Stimulated activated CD8-positive, alpha-beta memory T cell treated with anti-CD3 and anti-CD28 coated beads, Interleukin-15, amount 100 ng/mL, for 48 hours (primary cell): ENCODE data around the gene LRCOL1.
A peak's percentile ranks its signal among the peaks of the same experiment; 100 is the strongest.

ENCODE experiments used
- DNase-seq, 2 donors: peaks; one replicate each; pipeline ENCODE4 v3.0.0-alpha.2; 2020; ENCODE audit warnings: low read depth in 2 of 2

The LRCOL1 gene

DNA sequence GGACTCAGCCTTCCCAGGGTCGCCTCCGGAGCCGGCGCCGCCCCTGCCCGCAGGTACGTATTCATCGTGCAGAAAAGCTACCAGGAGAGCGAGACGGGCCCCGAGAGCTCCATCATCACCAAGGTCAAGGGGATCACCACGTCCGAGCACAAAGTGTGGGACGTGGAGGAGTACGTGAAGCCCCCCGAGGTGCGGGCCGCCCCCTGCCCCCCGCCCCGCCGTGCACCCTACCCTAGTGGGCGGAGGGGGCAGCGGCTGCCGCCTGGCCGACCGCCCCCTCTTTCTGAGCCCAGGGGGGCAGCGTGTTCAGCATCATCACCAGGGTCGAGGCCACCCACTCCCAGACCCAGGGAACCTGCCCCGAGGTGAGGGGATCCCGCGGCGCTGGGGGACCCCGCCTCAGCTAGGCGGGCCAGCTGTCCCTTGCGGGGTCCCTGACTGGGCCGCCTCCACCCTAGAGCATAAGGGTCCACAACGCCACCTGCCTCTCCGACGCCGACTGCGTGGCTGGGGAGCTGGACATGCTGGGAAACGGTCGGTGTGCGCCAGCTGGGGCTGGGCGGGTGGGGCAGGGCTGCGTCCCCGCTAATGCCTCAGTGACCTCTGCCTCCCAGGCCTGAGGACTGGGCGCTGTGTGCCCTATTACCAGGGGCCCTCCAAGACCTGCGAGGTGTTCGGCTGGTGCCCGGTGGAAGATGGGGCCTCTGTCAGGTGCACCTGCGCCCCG, 9.2 kb upstream of the LRCOL1 start:
- no peak for DNase-seq

DNA sequence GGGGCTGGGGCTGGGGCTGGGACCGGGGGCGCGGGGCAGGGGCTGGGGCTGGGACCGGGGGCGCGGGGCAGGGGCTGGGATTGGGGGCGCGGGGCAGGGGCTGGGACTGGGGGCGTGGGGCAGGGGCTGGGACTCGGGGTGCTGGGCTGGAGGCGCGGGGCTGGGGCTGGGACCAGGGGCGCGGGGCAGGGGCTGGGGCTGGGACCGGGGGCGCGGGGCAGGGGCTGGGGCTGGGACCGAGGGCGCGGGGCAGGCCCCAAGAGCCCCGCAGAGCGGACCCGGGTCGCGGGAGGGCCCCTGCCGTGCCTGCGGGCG, 8.6 kb upstream of the LRCOL1 start:
- no peak for DNase-seq

DNA sequence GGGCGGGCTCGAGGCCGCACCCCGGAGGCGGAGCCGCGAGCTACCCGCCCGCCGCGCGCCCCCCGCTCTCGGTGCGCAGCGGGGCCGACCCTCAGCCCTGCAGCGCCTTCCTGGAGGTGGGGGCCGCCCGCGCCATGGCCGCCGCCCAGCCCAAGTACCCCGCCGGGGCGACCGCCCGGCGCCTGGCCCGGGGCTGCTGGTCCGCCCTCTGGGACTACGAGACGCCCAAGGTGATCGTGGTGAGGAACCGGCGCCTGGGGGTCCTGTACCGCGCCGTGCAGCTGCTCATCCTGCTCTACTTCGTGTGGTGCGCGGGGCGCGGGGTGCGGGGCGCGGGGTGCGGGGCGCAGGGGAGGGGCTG, 8.3 kb upstream of the LRCOL1 start, which contains the start of gene P2RX2:
P2RX2 (plus strand) TSS at position 94 of the 361 bp plus-strand sequence; CDS start at position 135, 41 bp downstream.
- no peak for DNase-seq

DNA sequence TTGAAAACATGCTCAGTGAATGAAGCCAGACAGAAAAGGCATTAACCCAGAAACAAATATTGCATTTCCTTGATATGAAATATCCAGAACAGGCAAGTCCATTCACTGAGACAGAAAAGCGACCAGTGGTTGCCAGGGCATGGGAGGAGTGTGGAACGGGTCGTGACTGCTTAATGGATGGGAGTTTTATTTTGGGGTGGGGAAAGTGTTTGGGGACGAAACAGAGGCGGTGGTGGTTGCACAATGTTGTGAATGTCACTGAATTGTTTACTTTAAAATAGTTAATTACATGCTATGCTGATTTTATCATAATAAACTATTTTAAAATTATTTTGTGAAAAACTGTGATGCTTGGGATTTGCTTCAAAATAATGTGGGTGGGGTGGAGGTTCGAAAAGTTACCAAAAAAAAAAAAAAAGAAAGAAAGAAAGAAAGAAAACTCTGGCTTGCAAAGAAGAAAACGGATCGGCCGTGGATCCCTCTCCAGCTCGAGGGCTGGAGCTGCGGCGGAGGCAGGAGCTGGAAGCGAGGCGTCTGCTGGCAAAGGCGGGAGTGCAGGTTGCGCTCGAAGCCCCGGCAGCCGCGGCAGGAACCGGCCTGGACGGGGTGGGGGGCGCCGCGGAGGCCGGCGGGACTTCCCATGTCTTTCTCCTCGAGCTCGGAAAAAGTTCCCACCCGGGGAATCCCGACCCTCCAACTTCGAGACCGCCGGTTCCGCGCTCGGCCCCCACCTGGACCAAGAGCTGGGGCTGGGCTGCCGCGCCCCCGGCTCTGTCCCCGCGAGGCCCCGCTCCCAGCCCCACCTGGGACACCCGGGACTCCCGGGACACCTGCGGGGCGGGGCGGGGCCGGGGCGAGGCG, 7.7 kb upstream of the LRCOL1 start:
- no peak for DNase-seq

DNA sequence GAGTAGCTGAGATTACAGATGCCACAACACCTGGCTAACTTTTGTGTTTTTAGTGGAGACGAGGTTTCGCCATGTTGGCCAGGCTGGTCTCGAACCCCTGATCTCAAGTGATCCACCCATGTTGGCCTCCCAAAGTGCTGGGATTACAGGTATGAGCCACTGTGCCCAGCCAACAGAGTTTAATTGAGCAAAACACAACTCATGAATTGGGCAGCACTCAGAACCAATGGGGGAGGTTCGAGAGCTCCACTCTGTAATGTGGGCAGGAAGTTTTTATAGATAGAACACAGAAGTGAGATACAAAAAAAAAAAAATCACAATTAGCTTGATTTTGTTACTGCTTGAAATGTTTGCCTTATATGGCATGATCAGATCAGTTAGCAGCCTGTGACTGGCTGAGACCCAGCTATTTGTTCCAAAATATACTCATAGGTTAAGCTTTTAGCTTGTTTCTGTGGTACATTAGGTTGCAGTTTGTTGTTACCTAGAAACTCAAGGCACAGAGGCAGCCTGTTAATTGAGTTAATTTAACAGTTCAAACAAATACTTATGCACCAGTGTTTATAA, 6.8 kb upstream of the LRCOL1 start:
- DNase-seq = no peak

DNA sequence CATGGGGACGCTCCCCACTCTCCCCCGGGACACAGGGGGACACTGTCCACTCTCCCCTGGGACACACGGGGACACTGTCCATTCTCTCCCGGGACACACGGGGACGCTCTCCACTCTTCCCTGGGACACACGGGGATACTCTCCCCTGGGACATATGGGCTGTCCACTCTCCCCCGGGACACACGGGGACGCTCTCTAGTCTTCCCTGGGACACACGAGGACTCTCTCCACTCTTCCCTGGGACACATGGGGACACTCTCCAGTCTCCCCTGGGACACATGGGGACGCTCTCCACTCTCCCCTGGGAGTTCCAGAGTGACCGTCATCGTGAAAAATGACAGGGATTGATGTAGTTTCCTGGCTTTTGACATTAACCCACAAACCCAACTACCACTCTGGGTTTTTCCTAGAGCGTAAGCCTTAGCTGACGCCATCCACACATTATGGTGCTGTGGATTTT, 5.2 kb upstream of the LRCOL1 start:
- no peak for DNase-seq

DNA sequence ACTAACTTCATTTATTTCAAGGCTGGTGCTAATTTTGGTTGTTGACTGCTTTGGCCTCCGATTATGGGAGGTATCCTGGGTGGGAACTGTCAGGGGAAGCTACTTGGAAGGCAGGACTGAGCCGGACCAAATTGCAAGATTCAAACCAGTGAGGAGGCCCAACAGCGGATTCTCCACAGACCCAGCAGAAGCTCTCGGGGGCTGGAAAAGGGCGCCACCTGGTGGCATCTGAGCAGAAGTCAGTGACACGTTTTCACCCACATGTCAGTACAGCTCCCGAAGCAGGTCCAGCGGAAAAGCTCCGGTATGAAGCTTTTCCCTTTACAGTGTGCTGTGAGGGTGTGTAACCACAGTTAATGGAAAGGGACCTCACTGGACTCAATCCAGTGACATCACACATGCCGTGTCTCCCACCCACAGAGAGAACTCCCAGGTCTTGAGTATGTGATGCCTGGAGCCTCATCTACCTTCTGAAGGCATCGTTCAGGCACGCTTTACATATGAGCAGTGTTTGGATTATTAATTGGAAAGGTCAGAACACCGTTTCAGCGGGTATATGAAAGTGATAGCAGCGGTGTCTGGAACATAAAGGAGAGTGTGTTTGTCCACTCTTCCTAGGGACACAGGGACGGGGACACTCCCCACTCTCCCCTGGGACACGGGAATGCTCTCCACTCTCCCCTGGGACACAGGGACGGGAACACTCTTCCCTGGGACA, 4.6 kb upstream of the LRCOL1 start:
- peak; percentile 61 to 62 for DNase-seq

DNA sequence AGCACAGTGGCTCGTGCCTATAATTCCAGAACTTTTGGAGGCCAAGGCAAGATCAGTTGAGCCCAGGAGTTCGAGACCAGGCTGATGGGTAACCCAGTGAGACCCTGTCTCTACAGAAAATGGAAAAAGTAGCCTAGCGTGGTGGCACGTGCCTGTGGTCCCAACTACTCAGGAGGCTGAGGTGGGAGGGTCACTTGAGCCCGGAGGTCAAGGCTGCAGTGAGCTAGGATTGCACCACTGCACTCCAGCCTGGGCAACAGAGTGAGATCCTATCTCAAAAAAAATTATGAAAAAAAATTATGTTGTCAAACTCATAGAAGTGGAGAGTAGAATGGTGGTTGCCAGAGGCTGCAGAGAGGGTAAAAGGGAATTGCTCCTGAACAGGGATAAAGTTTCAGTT, 3.6 kb upstream of the LRCOL1 start:
- no peak for DNase-seq

DNA sequence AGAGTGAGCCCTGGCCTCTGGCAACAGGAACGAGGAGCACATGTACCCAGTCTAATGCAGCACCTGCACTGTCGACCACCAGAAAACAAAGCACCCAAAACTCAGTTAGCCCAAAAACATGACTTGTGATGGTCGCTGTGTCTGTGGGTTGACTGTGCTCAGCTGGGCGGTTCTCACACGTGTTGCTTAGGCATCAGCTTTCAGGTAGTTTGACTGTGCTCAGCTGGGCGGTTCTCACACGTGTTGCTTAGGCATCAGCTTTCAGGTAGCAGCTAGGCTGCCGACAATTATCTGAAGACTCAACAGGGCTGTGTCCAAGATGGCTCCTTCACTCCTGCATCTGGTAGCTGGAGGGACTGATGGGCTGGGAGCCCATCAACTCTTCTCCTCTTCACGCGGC, 1.2 kb upstream of the LRCOL1 start:
- no peak for DNase-seq

DNA sequence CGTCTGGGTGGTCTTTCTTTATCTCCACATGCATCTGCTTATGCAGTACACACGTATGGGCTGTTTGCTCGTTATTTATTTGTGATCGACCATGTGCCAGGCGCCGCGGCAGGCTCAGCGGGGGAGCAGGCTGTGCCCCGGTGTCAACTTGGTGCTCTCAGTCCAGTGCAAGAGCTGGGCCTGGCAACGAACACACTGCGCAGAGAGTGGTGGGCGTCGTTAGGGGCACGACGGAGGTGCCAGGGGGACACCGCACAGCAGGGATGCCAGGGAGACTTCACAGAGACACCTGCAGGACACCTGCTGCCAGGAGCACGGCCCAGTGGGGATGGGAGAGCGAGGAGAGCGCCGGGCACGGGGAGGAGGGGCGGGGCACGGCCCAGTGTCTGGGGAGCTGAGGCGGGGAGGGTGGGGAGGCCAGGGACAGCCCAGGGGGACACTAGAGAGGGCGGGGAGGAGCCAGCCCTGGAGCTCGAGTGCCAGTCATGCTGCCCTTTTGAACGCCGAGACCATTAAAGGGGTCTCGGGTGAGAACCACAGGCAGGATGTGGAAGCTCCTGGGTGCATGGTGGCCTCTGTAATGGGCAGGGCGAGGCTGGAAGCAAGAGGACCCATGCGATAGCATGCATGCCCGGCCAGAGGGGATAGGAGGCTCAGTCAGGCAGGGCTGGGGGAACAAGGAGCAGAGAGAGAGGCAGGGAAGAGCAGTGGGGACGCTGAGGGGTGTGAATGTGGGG, 652 bp upstream of the LRCOL1 start:
- no peak for DNase-seq

GRCh38 chr12:132608231-132609171, 1.9 kb downstream of the LRCOL1 start:
- no peak for DNase-seq

DNA sequence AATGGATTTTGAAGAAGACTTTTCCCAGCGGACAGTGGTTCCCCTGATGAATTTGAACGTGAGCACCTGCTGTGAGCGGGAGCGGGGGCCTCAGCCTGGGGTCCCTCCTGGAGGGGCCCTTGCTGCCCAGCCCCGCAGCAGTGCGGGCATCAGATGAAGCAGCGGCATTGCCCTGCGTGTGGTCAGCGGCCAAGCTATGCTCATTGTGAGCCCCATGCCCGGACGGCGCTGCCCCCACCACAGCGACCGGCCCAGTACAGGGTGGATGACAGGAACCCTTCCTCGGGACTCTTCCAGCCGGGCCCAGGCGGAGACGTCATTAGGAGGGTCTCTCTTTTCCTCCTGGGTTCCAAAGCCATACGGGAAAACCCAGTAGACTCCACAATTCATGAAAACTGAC, 3.5 kb downstream of the LRCOL1 start:
- DNase-seq = no peak

DNA sequence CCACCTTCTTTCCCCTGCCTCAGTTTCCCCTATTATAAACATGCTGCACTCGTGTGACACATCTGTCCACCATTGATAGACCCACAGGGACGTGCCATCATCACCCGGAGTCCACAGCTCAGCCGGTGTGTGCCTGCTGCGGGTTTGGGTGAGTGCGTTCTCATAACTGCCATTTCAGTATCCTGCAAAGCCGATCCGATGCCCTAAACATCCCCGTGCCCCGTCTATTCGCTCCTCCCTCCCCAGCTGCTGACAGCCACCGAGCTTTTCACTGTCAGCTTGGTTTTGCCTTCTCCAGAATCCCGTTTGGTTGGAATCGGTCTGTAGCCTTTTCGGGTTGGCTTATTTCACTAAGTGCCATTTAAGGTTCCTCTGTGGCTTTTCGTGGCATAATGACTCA, 3.9 kb downstream of the LRCOL1 start:
- DNase-seq = no peak

DNA sequence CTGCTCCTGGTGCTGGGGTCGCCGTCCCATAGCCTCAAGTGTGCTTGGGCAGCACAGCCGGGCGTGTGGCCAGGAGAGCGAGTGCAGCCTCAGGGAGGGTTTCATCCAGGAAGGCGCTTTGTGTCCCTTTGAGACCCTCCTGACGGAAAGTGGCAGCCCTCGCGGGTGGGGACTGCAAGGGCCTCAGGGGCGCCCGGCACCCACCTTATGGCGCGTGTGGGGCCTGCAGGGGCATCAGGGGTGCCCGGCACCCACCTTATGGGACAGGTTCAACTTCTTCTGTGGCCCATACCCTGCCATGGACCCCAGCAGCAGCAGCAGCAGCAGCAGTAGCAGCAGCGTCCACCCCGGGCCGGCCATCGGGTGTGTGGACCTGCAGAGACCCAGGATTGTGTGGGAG, 4.5 kb downstream of the LRCOL1 start:
- DNase-seq = no peak

DNA sequence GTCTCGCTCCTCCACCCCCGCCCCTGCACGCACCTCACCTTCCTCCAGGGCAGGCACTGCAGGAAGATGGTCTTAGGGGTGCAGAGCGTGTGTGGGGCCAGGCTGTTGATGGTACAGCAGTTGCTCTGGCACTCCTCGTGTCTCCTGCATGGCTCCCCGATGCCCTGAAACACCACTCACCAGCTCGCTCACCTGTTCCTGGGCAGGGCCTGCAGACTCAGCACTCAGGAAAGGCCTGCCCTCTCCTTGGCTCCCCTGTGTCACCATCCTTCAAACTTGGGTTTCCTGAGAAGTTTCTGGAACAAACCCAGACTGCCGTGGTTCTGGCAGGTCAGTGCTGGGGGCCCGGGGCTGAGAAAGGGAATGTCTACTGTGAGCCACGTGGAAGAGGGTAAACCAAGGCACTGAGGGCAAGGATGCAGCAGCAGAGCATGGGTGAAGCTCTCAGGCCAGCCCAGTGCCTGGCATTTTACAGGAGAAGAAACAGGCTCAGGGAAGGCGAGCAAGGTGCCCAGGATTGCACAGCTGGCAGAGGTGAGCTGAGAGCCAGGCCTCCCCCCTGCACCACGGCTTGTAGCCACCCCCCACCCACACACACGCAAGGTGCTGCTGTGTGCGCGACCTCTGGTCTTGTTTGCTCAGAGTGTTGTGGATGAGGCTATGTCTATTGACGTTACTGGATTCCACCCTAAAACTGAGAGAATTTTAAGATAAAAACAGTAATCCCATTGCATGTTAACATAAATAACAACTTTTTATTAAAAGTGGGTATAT, 5.5 kb downstream of the LRCOL1 start:
- no peak for DNase-seq

DNA sequence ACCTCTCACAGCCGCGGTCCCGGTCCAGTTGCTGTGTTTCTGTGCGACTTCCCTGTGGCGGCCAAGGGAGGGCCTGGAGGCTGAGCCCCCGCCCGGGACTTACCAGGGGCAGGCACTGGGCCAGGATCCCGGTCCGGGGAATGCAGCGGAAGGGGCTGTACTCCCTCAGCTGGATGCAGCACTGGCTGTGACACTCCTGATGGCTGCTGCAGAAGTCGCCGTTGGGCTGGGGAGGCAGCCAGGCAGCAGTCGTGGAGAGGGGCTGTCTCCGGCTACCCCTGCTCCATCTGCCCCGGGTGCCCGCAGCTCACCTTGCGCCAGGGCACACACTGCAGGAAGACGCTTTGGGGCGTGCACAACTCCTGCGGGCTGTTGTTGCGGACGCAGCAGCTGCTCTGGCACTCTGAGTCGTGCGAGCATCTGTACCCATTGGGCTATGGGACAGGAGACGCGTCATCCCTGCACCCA, 6.2 kb downstream of the LRCOL1 start:
- no peak for DNase-seq

- no peak for DNase-seq
Observed at GRCh38 chr12:132603240-132604150, 6.9 kb downstream of the LRCOL1 start.

GRCh38 chr12:132602572-132603239, 7.7 kb downstream of the LRCOL1 start:
- no peak for DNase-seq
